ENCODE results near the gene GUCY1A2.

The GUCY1A2 gene

GRCh38 chr11:106765469-106766258 lies 252.6 kb downstream of the GUCY1A2 start:
- Histone ChIP-seq H3K79me2 (ENCODE audit: insufficient read depth, low read depth) (no peaks in the 10 kb centered on the region), H3K4me1 (ENCODE audit: low read depth, poor library complexity, severe bottlenecking) (no peaks in the 10 kb centered on the region), H2AFZ (ENCODE audit: low read depth) (no peak overlapping the region), H4K20me1 (ENCODE audit: insufficient read depth) (no peaks in the 10 kb centered on the region), H3K9ac (no peak overlapping the region), H3K4me3 (IDR thresholded peaks at IDR 0.05; ENCODE audit: insufficient read depth, low read depth, low read length) (no peak overlapping the region), H3K27me3 (ENCODE audit: insufficient read depth, low read depth) (no peaks in the 10 kb centered on the region), H3K27ac (no peak overlapping the region), H3K4me2 (no peak overlapping the region), H3K36me3 (ENCODE audit: insufficient read depth) (no peaks in the 10 kb centered on the region)
- TF ChIP-seq CTCF (conservative IDR thresholded peaks at IDR 0.05; ENCODE audit: low read depth, low read length) = no peak

- Histone ChIP-seq H3K27ac (no peak overlapping the region), H4K20me1 (ENCODE audit: insufficient read depth) (no peaks in the 10 kb centered on the region), H3K36me3 (ENCODE audit: insufficient read depth) (no peaks in the 10 kb centered on the region), H2AFZ (ENCODE audit: low read depth) (no peak overlapping the region), H3K4me1 (ENCODE audit: low read depth, poor library complexity, severe bottlenecking) (no peaks in the 10 kb centered on the region), H3K4me2 (no peak overlapping the region), H3K9ac (no peak overlapping the region), H3K27me3 (ENCODE audit: insufficient read depth, low read depth) (no peaks in the 10 kb centered on the region), H3K4me3 (IDR thresholded peaks at IDR 0.05; ENCODE audit: insufficient read depth, low read depth, low read length) (no peak overlapping the region), H3K79me2 (ENCODE audit: insufficient read depth, low read depth) (no peaks in the 10 kb centered on the region)
- no peak for TF ChIP-seq CTCF (conservative IDR thresholded peaks at IDR 0.05; ENCODE audit: low read depth, low read length)
Observed at GRCh38 chr11:106763501-106763900, 254.8 kb downstream of the GUCY1A2 start.

GRCh38 chr11:106761745-106762144 lies 256.5 kb downstream of the GUCY1A2 start:
- TF ChIP-seq CTCF (conservative IDR thresholded peaks at IDR 0.05; ENCODE audit: low read depth, low read length) = no peak
- Histone ChIP-seq H3K27me3 (ENCODE audit: insufficient read depth, low read depth) (no peaks in the 10 kb centered on the region), H3K27ac (no peak overlapping the region), H4K20me1 (ENCODE audit: insufficient read depth) (no peaks in the 10 kb centered on the region), H3K4me2 (no peak overlapping the region), H3K4me1 (ENCODE audit: low read depth, poor library complexity, severe bottlenecking) (no peaks in the 10 kb centered on the region), H3K36me3 (ENCODE audit: insufficient read depth) (no peaks in the 10 kb centered on the region), H2AFZ (ENCODE audit: low read depth) (no peak overlapping the region), H3K4me3 (IDR thresholded peaks at IDR 0.05; ENCODE audit: insufficient read depth, low read depth, low read length) (no peak overlapping the region), H3K9ac (no peak overlapping the region), H3K79me2 (ENCODE audit: insufficient read depth, low read depth) (no peaks in the 10 kb centered on the region)

- Histone ChIP-seq H3K36me3 (ENCODE audit: insufficient read depth) (no peaks in the 10 kb centered on the region), H3K27ac (no peak overlapping the region), H2AFZ (ENCODE audit: low read depth) (no peak overlapping the region), H4K20me1 (ENCODE audit: insufficient read depth) (no peaks in the 10 kb centered on the region), H3K4me3 (IDR thresholded peaks at IDR 0.05; ENCODE audit: insufficient read depth, low read depth, low read length) (no peak overlapping the region), H3K4me2 (no peak overlapping the region), H3K4me1 (ENCODE audit: low read depth, poor library complexity, severe bottlenecking) (no peaks in the 10 kb centered on the region), H3K27me3 (ENCODE audit: insufficient read depth, low read depth) (no peaks in the 10 kb centered on the region), H3K79me2 (ENCODE audit: insufficient read depth, low read depth) (no peaks in the 10 kb centered on the region), H3K9ac (no peak overlapping the region)
- TF ChIP-seq CTCF (conservative IDR thresholded peaks at IDR 0.05; ENCODE audit: low read depth, low read length) = no peak
Observed at GRCh38 chr11:106761240-106761639, 257.0 kb downstream of the GUCY1A2 start.
